ENCODE measurements around the gene RENBP.

RENBP gene

GRCh38 chrX:153965406-153965805, 21.0 kb upstream of the RENBP start:
- TF ChIP-seq FOXP2 (optimal IDR thresholded peaks at IDR 0.05; ENCODE audit: borderline replicate concordance, extremely low read depth, extremely low read length, insufficient read depth) = no peak
- no peak for TF ChIP-seq REST (IDR thresholded peaks at IDR 0.05; ENCODE audit: insufficient read depth in 1 of 2, low read depth in 2 of 2, low read length in 2 of 2)
- no peak for TF ChIP-seq SIN3A (IDR thresholded peaks at IDR 0.05; ENCODE audit: borderline replicate concordance, insufficient read depth, low read length)
- no peak for TF ChIP-seq POLR2AphosphoS5 (IDR thresholded peaks at IDR 0.05; ENCODE audit: low read depth, low read length)
- no peak for TF ChIP-seq TAF1 (IDR thresholded peaks at IDR 0.05; ENCODE audit: borderline replicate concordance, insufficient read depth, low read length)

DNA sequence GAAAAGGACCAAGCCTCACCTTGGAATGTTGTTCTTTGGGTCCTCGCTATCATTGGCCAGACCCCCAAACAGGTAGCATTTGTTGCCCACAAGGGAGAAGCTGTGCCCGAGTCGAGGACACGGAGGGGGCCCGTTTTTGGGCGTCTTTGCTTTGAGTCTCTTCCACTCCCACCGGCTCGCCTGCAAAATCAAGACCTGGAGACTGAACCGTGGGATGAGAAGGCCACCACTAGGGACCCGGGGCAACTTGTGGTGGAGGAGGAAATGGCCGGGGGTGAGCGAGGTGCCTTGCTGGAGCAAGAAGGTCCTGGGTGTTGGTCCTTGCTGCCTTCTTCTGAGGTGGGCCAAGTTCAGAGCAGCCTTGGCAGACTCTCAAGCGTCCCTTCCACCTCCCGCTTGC, 19.7 kb upstream of the RENBP start:
- TF ChIP-seq POLR2AphosphoS5 (IDR thresholded peaks at IDR 0.05; ENCODE audit: low read depth, low read length) (no peak), FOXP2 (optimal IDR thresholded peaks at IDR 0.05; ENCODE audit: borderline replicate concordance, extremely low read depth, extremely low read length, insufficient read depth) (no peak), REST (IDR thresholded peaks at IDR 0.05; ENCODE audit: insufficient read depth in 1 of 2, low read depth in 2 of 2, low read length in 2 of 2) (no peak), TAF1 (IDR thresholded peaks at IDR 0.05; ENCODE audit: borderline replicate concordance, insufficient read depth, low read length) (no peak), SIN3A (IDR thresholded peaks at IDR 0.05; ENCODE audit: borderline replicate concordance, insufficient read depth, low read length) (no peak)

- no peak for TF ChIP-seq POLR2AphosphoS5 (IDR thresholded peaks at IDR 0.05; ENCODE audit: low read depth, low read length)
- no peak for TF ChIP-seq SIN3A (IDR thresholded peaks at IDR 0.05; ENCODE audit: borderline replicate concordance, insufficient read depth, low read length)
- no peak for TF ChIP-seq FOXP2 (optimal IDR thresholded peaks at IDR 0.05; ENCODE audit: borderline replicate concordance, extremely low read depth, extremely low read length, insufficient read depth)
Observed at GRCh38 chrX:153963546-153963945, 19.1 kb upstream of the RENBP start.

DNA sequence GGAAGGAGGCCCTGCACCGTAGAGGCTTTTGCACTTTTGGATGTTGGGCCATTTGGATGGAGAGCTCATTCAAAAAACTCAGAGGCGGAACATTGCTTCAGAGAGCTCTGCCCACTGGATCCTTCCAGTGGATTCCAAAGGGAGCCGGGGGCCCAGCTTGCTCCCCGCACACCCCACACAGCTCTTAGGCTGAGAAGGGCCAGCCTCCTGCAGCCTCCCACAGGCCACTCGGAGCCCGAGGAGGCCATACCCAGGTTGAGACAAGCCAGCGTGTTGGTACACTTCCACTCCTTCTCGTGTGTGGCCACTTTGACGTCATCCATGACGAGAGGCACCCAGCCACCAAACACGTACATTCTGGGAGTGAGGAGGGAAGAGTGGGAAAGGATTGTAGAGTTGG, 16.8 kb upstream of the RENBP start:
- TF ChIP-seq FOXP2 (optimal IDR thresholded peaks at IDR 0.05; ENCODE audit: borderline replicate concordance, extremely low read depth, extremely low read length, insufficient read depth) (no peak), POLR2AphosphoS5 (IDR thresholded peaks at IDR 0.05; ENCODE audit: low read depth, low read length) (no peak), REST (IDR thresholded peaks at IDR 0.05; ENCODE audit: insufficient read depth in 1 of 2, low read depth in 2 of 2, low read length in 2 of 2) (no peak), TAF1 (IDR thresholded peaks at IDR 0.05; ENCODE audit: borderline replicate concordance, insufficient read depth, low read length) (no peak), SIN3A (IDR thresholded peaks at IDR 0.05; ENCODE audit: borderline replicate concordance, insufficient read depth, low read length) (no peak)

GRCh38 chrX:153960786-153961185, 16.3 kb upstream of the RENBP start:
- TF ChIP-seq REST (IDR thresholded peaks at IDR 0.05; ENCODE audit: insufficient read depth in 1 of 2, low read depth in 2 of 2, low read length in 2 of 2) = no peak

Measured in PFSK-1 (cell line).